HCT116 (cell line): ENCODE measurements around the gene MEFV. TPM values are rescaled to one million over a fixed set of nuclear protein-coding genes. Genes with fewer than 3 reads are reported as not detected.

Source experiments
- ATAC-seq: fragments of 200-7000 bp; cut with Tn5 transposase; 2 replicates; pipeline ENCODE4 v1.9.1; 2020; ENCODE audit warnings: mild to moderate bottlenecking, moderate library complexity
- BruUV-seq: library from RNA; stranded (reverse); fragments of 400-500 nt; replicated peaks from 2 replicates; lab custom pipeline; 2021; lab: Mats Ljungman, UMichigan
- CTCF ChIA-PET: fragments of 300-600 bp; sonication (Branson Sonifier 250); formaldehyde crosslinking; loops from one replicate; lab custom pipeline; 2021; ENCODE audit warnings: antibody characterized with exemption; lab: Charles Lee
- POLR2A ChIA-PET: fragments of 300-600, 350-600 bp; sonication (Branson Sonifier 250); formaldehyde crosslinking; loops from one replicate; lab custom pipeline; 2021; ENCODE audit warnings: antibody characterized with exemption; lab: Charles Lee
- RAD21 ChIA-PET, 2 experiments: fragments of 300-600 bp; sonication (Branson Sonifier 250); formaldehyde crosslinking; loops; one replicate each; lab custom pipeline; 2023; ENCODE audit warnings: low total read pairs in 2 of 2; ENCODE audit not compliant: uncharacterized antibody in 2 of 2, unreplicated experiment in 2 of 2, low non-redundant PET in 1 of 2; lab: Charles Lee
- DNase-seq: peaks from one replicate; pipeline ENCODE4 v3.0.0-alpha.2; 2010; ENCODE audit warnings: low read depth, low spot score
- H2AFZ ChIP-seq: fragments of 200-600 bp; shearing (Covaris generic), sonication (generic); 2 replicates; pipeline ENCODE4 v1.6.1; 2017; ENCODE audit warnings: low read depth, mixed run types, mixed read lengths, antibody characterized with exemption, low read length; ENCODE audit not compliant: poor library complexity, severe bottlenecking
- H3K27ac ChIP-seq: 2 replicates; pipeline ENCODE4 v1.5.1; 2012; ENCODE audit warnings: low read depth, low read length
- H3K27me3 ChIP-seq: fragments of 200-600 bp; sonication (generic); 2 replicates; pipeline ENCODE4 v1.6.1; 2016; ENCODE audit warnings: mixed run types, low read length, mixed read lengths; ENCODE audit not compliant: insufficient read depth
- H3K36me3 ChIP-seq, 2 experiments: fragments of 200-500 bp in 1 of 2; fragments of 200-600 bp in 1 of 2; sonication (Bioruptor generic) in 1 of 2; sonication (generic) in 1 of 2; 2 replicates each; pipeline versions ENCODE4 v1.5.1 to v1.6.1; 2014 to 2016; ENCODE audit warnings: low read length in 2 of 2, inconsistent platforms in 1 of 2, mixed read lengths in 1 of 2, mixed run types in 1 of 2; ENCODE audit not compliant: insufficient read depth in 2 of 2, control insufficient read depth in 1 of 2
- H3K4me1 ChIP-seq, 2 experiments: fragments of 200-600 bp in 1 of 2; sonication (generic) in 1 of 2; 2 replicates each; pipeline versions ENCODE4 v1.5.1 to v1.6.1; 2012 to 2017; ENCODE audit warnings: low read length in 2 of 2, inconsistent platforms in 1 of 2, mild to moderate bottlenecking in 1 of 2, mixed read lengths in 1 of 2, mixed run types in 1 of 2, moderate library complexity in 1 of 2; ENCODE audit not compliant: insufficient read depth in 2 of 2, control insufficient read depth in 1 of 2
- H3K4me2 ChIP-seq: fragments of 200-600 bp; sonication (generic); 2 replicates; pipeline ENCODE4 v1.6.1; 2017; ENCODE audit warnings: mixed run types, low read length, mixed read lengths
- H3K4me3 ChIP-seq, 2 experiments: fragments of 200-600 bp in 1 of 2; sonication (generic) in 1 of 2; replicated peaks in 1 of 2; 2 replicates each; pipeline ENCODE4 v1.5.1; 2011 to 2016; ENCODE audit warnings: low read length in 2 of 2, control low read depth in 1 of 2, low read depth in 1 of 2, mild to moderate bottlenecking in 1 of 2, mixed read lengths in 1 of 2, mixed run types in 1 of 2
- H3K79me2 ChIP-seq: fragments of 200-600 bp; sonication (generic); 2 replicates; pipeline ENCODE4 v1.6.1; 2017; ENCODE audit warnings: mild to moderate bottlenecking, mixed run types, low read length, moderate library complexity, mixed read lengths; ENCODE audit not compliant: insufficient read depth
- H3K9ac ChIP-seq: fragments of 200-600 bp; sonication (generic); 2 replicates; pipeline ENCODE4 v1.6.1; 2016; ENCODE audit warnings: low read length, mixed read lengths
- H3K9me2 ChIP-seq: fragments of 200-600 bp; sonication (generic), shearing (Covaris generic); 2 replicates; pipeline ENCODE4 v1.6.1; 2017; ENCODE audit warnings: mixed run types, mild to moderate bottlenecking, moderate library complexity; ENCODE audit not compliant: insufficient read depth
- H3K9me3 ChIP-seq, 2 experiments: fragments of 200-500 bp in 1 of 2; fragments of 200-600 bp in 1 of 2; sonication (Bioruptor generic) in 1 of 2; sonication (generic) in 1 of 2; 2 replicates each; pipeline ENCODE4 v1.6.1; 2014 to 2017; ENCODE audit warnings: low read length in 2 of 2, mixed read lengths in 2 of 2, inconsistent platforms in 1 of 2, low read depth in 1 of 2, mild to moderate bottlenecking in 1 of 2, mixed run types in 1 of 2, moderate library complexity in 1 of 2; ENCODE audit not compliant: control insufficient read depth in 1 of 2, insufficient read depth in 1 of 2
- H4K20me1 ChIP-seq: fragments of 200-600 bp; sonication (generic), shearing (Covaris generic); 2 replicates; pipeline ENCODE4 v1.6.1; 2017; ENCODE audit warnings: mixed run types, mild to moderate bottlenecking, moderate library complexity; ENCODE audit not compliant: insufficient read depth
- CBX3 ChIP-seq: IDR thresholded peaks from 2 replicates; pipeline ENCODE4 v1.6.1; 2012; ENCODE audit warnings: low read depth
- EZH2phosphoT487 ChIP-seq: fragments of 200-600 bp; IDR thresholded peaks from 2 replicates; pipeline ENCODE4 v1.6.1; 2018; ENCODE audit warnings: antibody characterized with exemption, borderline replicate concordance
- JUND ChIP-seq: IDR thresholded peaks from 2 replicates; pipeline ENCODE4 v1.6.1; 2012
- POLR2AphosphoS5 ChIP-seq: IDR thresholded peaks from 2 replicates; pipeline ENCODE4 v1.6.1; 2011; ENCODE audit warnings: mild to moderate bottlenecking, low read depth, low read length, moderate library complexity
- SP1 ChIP-seq: IDR thresholded peaks from 2 replicates; pipeline ENCODE4 v1.6.1; 2012; ENCODE audit warnings: low read depth
- SRF ChIP-seq: IDR thresholded peaks from 2 replicates; pipeline ENCODE4 v1.6.1; 2012; ENCODE audit warnings: low read depth
- TCF7L2 ChIP-seq: IDR thresholded peaks from 2 replicates; pipeline ENCODE4 v1.7.0; 2011; ENCODE audit warnings: borderline replicate concordance, inconsistent platforms; ENCODE audit not compliant: insufficient read depth, insufficient read length; ENCODE audit errors: extremely low read depth
- ZNF274 ChIP-seq: fragments of 200-500 bp; sonication (Bioruptor generic); IDR thresholded peaks from 2 replicates; pipeline ENCODE4 v1.6.1; 2014; ENCODE audit warnings: mild to moderate bottlenecking, low read depth, low read length, inconsistent platforms
- intact Hi-C: fragments of 100-400 bp; cut with micrococcal nuclease; formaldehyde crosslinking; loops from 2 replicates; pipeline ENCODE4 v1.10.0; 2022
- total RNA-seq: library from RNA; stranded (reverse); gene quantifications from one replicate; pipeline ENCODE4 v1.2.1, GENCODE V29; 2021; ENCODE audit not compliant: unreplicated experiment
- TF ChIP-seq, protein P1 (sequence below), 3 experiments: fragments of 200-600 bp in 1 of 3; sonication (generic) in 1 of 3; IDR thresholded peaks in 2 of 3; conservative IDR thresholded peaks in 1 of 3; 2 replicates each; pipeline ENCODE4 v1.5.1; 2012 to 2017; ENCODE audit warnings: low read depth in 2 of 3, low read length in 2 of 3, antibody characterized with exemption in 1 of 3, borderline replicate concordance in 1 of 3, control low read depth in 1 of 3, mild to moderate bottlenecking in 1 of 3, mixed read lengths in 1 of 3, mixed run types in 1 of 3, moderate library complexity in 1 of 3; ENCODE audit not compliant: insufficient read depth in 1 of 3

The MEFV gene
- total RNA-seq, 1 experiment from 2014 or later: 0.15 TPM

DNA sequence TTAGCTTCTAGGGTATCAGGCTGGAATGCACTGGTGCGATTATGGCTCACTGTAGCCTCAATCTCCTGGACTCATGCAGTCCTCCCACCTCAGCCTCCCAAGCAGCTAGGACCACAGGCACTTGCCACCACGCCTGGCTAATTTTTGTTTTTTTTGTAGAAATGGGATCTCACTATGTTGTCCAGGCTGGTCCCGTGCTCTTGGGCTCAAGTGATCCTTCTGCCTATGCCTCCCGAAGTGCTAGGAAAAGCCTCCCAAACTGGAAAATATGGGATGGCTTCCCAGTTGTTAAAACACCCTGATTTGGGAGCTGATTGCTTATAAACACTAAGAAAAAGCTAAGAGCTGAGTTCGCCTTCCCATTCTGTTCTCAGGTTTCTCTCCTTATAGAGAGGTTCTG lies 20.2 kb upstream of the MEFV start (continued):
- no peak for TF ChIP-seq JUND
- TF ChIP-seq CBX3: no peak

DNA sequence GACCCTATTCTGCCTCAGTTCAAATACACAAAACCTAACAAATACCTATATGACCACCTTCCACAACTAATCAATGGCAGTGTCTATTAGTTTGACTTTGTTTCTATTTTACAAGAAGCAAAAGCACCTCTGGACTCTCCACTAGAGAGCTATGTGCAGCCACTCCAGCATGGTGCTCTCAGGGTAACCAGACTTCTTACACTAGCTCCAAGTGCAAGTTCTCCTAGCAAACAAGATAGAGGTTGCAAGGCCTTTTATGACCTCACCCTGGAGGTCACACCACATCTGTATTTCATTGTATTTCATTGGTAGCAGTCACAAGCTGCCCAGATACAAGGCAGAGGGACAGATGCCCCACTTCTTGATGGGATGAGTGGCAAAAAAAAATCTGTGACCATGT lies 18.5 kb upstream of the MEFV start:
- Histone ChIP-seq H2AFZ (no peak overlapping the region), H3K36me3 (no peaks in the 10 kb centered on the region), H3K9me2 (no peaks in the 10 kb centered on the region), H3K4me3 (no peak overlapping the region), H3K27ac (no peak overlapping the region), H3K4me2 (no peak overlapping the region), H3K9ac (no peak overlapping the region), H3K9me3 (no peaks in the 10 kb centered on the region), H3K79me2 (no peaks in the 10 kb centered on the region), H3K27me3 (peaks cover 12% of the 10 kb centered on the region; the same call in 1 of the 2 replicates), H4K20me1 (no peaks in the 10 kb centered on the region), H3K4me1 (0 out of 4 replicates have a peak, but pooled peaks cover 0 to 2% of the 10 kb centered on the region in 2 experiments)
- no TSS peak for BruUV-seq
- ChIA-PET RAD21 (no interaction called here), POLR2A (no interaction called here), CTCF (no interaction called here)
- TF ChIP-seq SP1: no peak
- TF ChIP-seq, protein P1, sequence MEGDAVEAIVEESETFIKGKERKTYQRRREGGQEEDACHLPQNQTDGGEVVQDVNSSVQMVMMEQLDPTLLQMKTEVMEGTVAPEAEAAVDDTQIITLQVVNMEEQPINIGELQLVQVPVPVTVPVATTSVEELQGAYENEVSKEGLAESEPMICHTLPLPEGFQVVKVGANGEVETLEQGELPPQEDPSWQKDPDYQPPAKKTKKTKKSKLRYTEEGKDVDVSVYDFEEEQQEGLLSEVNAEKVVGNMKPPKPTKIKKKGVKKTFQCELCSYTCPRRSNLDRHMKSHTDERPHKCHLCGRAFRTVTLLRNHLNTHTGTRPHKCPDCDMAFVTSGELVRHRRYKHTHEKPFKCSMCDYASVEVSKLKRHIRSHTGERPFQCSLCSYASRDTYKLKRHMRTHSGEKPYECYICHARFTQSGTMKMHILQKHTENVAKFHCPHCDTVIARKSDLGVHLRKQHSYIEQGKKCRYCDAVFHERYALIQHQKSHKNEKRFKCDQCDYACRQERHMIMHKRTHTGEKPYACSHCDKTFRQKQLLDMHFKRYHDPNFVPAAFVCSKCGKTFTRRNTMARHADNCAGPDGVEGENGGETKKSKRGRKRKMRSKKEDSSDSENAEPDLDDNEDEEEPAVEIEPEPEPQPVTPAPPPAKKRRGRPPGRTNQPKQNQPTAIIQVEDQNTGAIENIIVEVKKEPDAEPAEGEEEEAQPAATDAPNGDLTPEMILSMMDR (IDR thresholded peaks at IDR 0.05 in 2 of 3, conservative IDR thresholded peaks at IDR 0.05 in 1 of 3; ENCODE audit: borderline replicate concordance in 1 of 3, insufficient read depth in 1 of 3, low read depth in 2 of 3, low read length in 2 of 3): no peak
- no peak for TF ChIP-seq EZH2phosphoT487
- no peak for TF ChIP-seq TCF7L2
- TF ChIP-seq POLR2AphosphoS5: no peak
- no peak for TF ChIP-seq ZNF274
- TF ChIP-seq SRF: no peak
- intact Hi-C loops: no loop called here
- ATAC-seq (no peak), DNase-seq (no peak)
